ENCODE data around the gene PCSK4. TPM values are rescaled to one million over a fixed set of nuclear protein-coding genes. Genes with fewer than 3 reads are reported as not detected.

PCSK4 gene
- total RNA-seq, 1 donor from 2014 or later, result 4.9 TPM

- DNase-seq (ENCODE audit: low read depth), result no peak
Measured at GRCh38 chr19:1470305-1471009, 19.7 kb downstream of the PCSK4 start.

GRCh38 chr19:1470055-1470304 lies 20.2 kb downstream of the PCSK4 start:
- no peak for DNase-seq (ENCODE audit: low read depth)

GRCh38 chr19:1469255-1470054 lies 20.7 kb downstream of the PCSK4 start:
- no peak for DNase-seq (ENCODE audit: low read depth)

- DNase-seq (ENCODE audit: low read depth), result no peak
Measured at GRCh38 chr19:1468821-1469254, 21.3 kb downstream of the PCSK4 start.

- no peak for DNase-seq (ENCODE audit: low read depth)
Measured at GRCh38 chr19:1468274-1468820, 21.8 kb downstream of the PCSK4 start.

- no peak for DNase-seq (ENCODE audit: low read depth)
Measured at GRCh38 chr19:1467490-1468273, 22.5 kb downstream of the PCSK4 start.

- no peak for DNase-seq (ENCODE audit: low read depth)
Measured at GRCh38 chr19:1467215-1467489, 23.0 kb downstream of the PCSK4 start.

GRCh38 chr19:1466461-1467214 lies 23.5 kb downstream of the PCSK4 start:
- no peak for DNase-seq (ENCODE audit: low read depth)

GRCh38 chr19:1466018-1466460 lies 24.1 kb downstream of the PCSK4 start:
- no peak for DNase-seq (ENCODE audit: low read depth)

GRCh38 chr19:1465191-1466016 lies 24.7 kb downstream of the PCSK4 start:
- peak; percentile 19 for DNase-seq (ENCODE audit: low read depth)

- no peak for DNase-seq (ENCODE audit: low read depth)
Measured at GRCh38 chr19:1461862-1462261, 28.3 kb downstream of the PCSK4 start.

- no peak for DNase-seq (ENCODE audit: low read depth)
Measured at GRCh38 chr19:1460033-1460995, 29.8 kb downstream of the PCSK4 start.

- DNase-seq (ENCODE audit: low read depth), result no peak
Measured at GRCh38 chr19:1459479-1459878, 30.7 kb downstream of the PCSK4 start.

- no peak for DNase-seq (ENCODE audit: low read depth)
Measured at GRCh38 chr19:1457892-1458291, 32.3 kb downstream of the PCSK4 start.

- DNase-seq (ENCODE audit: low read depth), result no peak
Measured at GRCh38 chr19:1457031-1457739, 33.0 kb downstream of the PCSK4 start.

- no peak for DNase-seq (ENCODE audit: low read depth)
Measured at GRCh38 chr19:1456121-1456900, 33.8 kb downstream of the PCSK4 start.

- peak; percentile 18 for DNase-seq (ENCODE audit: low read depth)
Measured at GRCh38 chr19:1455336-1456120, 34.6 kb downstream of the PCSK4 start.

- no peak for DNase-seq (ENCODE audit: low read depth)
Measured at GRCh38 chr19:1455002-1455335, 35.2 kb downstream of the PCSK4 start.

All from renal cortical epithelial cell (primary cell).